ENCODE results near the gene ATP11A. TPM values are rescaled to one million over a fixed set of nuclear protein-coding genes. Genes with fewer than 3 reads are reported as not detected.

Gene ATP11A
- total and polyA plus RNA-seq, 9 of the 15 experiments (the other 6 are each of a cell fraction or from before 2014, with no cell fraction given), result 0.38 to 34.2 (median 4.2) TPM

GRCh38 chr13:112867301-112867711 lies 177.5 kb downstream of the ATP11A start:
- in situ Hi-C loops (cut with MboI), result no loop called here
- no TSS peak for BruUV-seq (replicated peaks)
- peaks cover 7% of the 10 kb centered on the region; the same call in 2 of the 3 replicates for H3K36me3 ChIP-seq (ENCODE audit: control insufficient read depth, insufficient read depth, low read length)

More at GRCh38 chr13:112867301-112867711, 177.5 kb downstream of the ATP11A start:
- intact Hi-C loops (cut with micrococcal nuclease), result no loop called here
- Histone ChIP-seq H3K9ac (ENCODE audit: insufficient read depth in 1 of 2, low read depth in 2 of 2, low read length in 2 of 2) (no peak overlapping the region; a peak in 1 of 4 replicates), H3K27me3 (ENCODE audit: control insufficient read depth in 2 of 2, insufficient read depth in 2 of 2, low read length in 2 of 2) (no peaks in the 10 kb centered on the region), H3K79me2 (ENCODE audit: control insufficient read depth, insufficient read depth, low read length) (no peaks in the 10 kb centered on the region), H3K9me1 (ENCODE audit: control insufficient read depth, insufficient read depth, low read length) (no peaks in the 10 kb centered on the region), H3K4me2 (ENCODE audit: insufficient read depth, low read length) (no peak overlapping the region), H3K27ac (ENCODE audit: extremely low read depth, low read depth, low read length) (no peak overlapping the region), H3K4me3 (no peak overlapping the region), H2AFZ (ENCODE audit: low read depth, low read length) (no peak overlapping the region), H3K4me1 (replicated peaks in 1 of 2; ENCODE audit: control insufficient read depth in 2 of 2, insufficient read depth in 2 of 2, low read length in 2 of 2) (peaks cover 0 to 4% of the 10 kb centered on the region in 2 experiments; a peak in 2 of 5 replicates), H4K20me1 (replicated peaks; ENCODE audit: control insufficient read depth, insufficient read depth, low read length) (no peaks in the 10 kb centered on the region), H3K9me3 (replicated peaks; ENCODE audit: control insufficient read depth, insufficient read depth, low read depth, low read length) (no peaks in the 10 kb centered on the region)
- CTCF ChIA-PET (ENCODE audit: low intra/inter-chr PET ratio), result no interaction called here
- ATAC-seq (no peak), FAIRE-seq (no peak), DNase-seq (ENCODE audit: extremely low read depth in 1 of 4, low spot score in 3 of 4) (no peak)
- TF ChIP-seq MCM5 (IDR thresholded peaks at IDR 0.05; ENCODE audit: low read depth) (no peak), SUPT5H (IDR thresholded peaks at IDR 0.05) (no peak), ZNF311 (CRISPR knock-in tag; IDR thresholded peaks at IDR 0.05) (no peak), NEUROD1 (IDR thresholded peaks at IDR 0.05; ENCODE audit: borderline replicate concordance, low read depth, low read length, partially characterized antibody) (no peak), KDM5B (IDR thresholded peaks at IDR 0.05; ENCODE audit: insufficient replicate concordance, low read depth, low read length) (no peak), ZNF224 (CRISPR knock-in tag; IDR thresholded peaks at IDR 0.05) (no peak), ZNF699 (CRISPR knock-in tag; IDR thresholded peaks at IDR 0.05; ENCODE audit: insufficient replicate concordance) (no peak), YY1 (IDR thresholded peaks at IDR 0.05; ENCODE audit: borderline replicate concordance in 1 of 3, control insufficient read depth in 1 of 3, extremely low read depth in 1 of 3, insufficient read depth in 3 of 3, insufficient read length in 1 of 3, insufficient replicate concordance in 2 of 3, low read depth in 1 of 3, low read length in 2 of 3) (no peak), DMBX1 (CRISPR knock-in tag; IDR thresholded peaks at IDR 0.05; ENCODE audit: borderline replicate concordance) (no peak), POLR3G (IDR thresholded peaks at IDR 0.05; ENCODE audit: extremely low read depth, insufficient read length, insufficient replicate concordance) (no peak), ZNF586 (CRISPR knock-in tag; conservative IDR thresholded peaks at IDR 0.05) (no peak)
- TF ChIP-seq, protein P1, sequence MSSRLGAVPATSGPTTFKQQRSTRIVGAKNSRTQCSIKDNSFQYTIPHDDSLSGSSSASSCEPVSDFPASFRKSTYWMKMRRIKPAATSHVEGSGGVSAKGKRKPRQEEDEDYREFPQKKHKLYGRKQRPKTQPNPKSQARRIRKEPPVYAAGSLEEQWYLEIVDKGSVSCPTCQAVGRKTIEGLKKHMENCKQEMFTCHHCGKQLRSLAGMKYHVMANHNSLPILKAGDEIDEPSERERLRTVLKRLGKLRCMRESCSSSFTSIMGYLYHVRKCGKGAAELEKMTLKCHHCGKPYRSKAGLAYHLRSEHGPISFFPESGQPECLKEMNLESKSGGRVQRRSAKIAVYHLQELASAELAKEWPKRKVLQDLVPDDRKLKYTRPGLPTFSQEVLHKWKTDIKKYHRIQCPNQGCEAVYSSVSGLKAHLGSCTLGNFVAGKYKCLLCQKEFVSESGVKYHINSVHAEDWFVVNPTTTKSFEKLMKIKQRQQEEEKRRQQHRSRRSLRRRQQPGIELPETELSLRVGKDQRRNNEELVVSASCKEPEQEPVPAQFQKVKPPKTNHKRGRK (tag; IDR thresholded peaks at IDR 0.05), result no peak
- POLR2A ChIA-PET, result no interaction called here
- WGBS (ENCODE audit: insufficient coverage, low coverage, missing lambda C conversion rate), result 93% methylated on average over 3 of the region's 18 CpGs
